Cardiac muscle cell (in vitro differentiated cells and primary cell): ENCODE measurements around the gene UEVLD. TPM values are rescaled to one million over a fixed set of nuclear protein-coding genes. Genes with fewer than 3 reads are reported as not detected.

Experiments used
- DNase-seq, 2 donors: peaks; one replicate each; pipeline versions ENCODE4 v3.0.0 to v3.0.0-alpha.2; 2010 to 2017; ENCODE audit warnings: low read depth in 1 of 2, low spot score in 1 of 2
- H3K27ac ChIP-seq: fragments of 200-600 bp; sonication (generic); 2 replicates; pipeline ENCODE4 v1.5.1; 2016
- H3K27me3 ChIP-seq: fragments of 200-600 bp; sonication (generic); 2 replicates; pipeline ENCODE4 v1.6.0; 2016; ENCODE audit warnings: control low read depth
- H3K36me3 ChIP-seq: fragments of 200-600 bp; sonication (generic); 2 replicates; pipeline ENCODE4 v1.5.1; 2016; ENCODE audit warnings: control low read depth
- H3K4me1 ChIP-seq: fragments of 200-600 bp; sonication (generic); 2 replicates; pipeline ENCODE4 v1.8.1; 2017; ENCODE audit warnings: low read depth, mild to moderate bottlenecking, mixed run types
- H3K4me3 ChIP-seq: fragments of 200-600 bp; sonication (generic); 2 replicates; pipeline ENCODE4 v1.5.1; 2016; ENCODE audit warnings: mild to moderate bottlenecking
- H3K9me3 ChIP-seq: fragments of 200-600 bp; sonication (generic); 2 replicates; pipeline ENCODE4 v1.5.1; 2017; ENCODE audit warnings: low read depth, mild to moderate bottlenecking, control low read depth
- polyA plus RNA-seq: library from polyadenylated mRNA; unstranded; fragments of >200 nt; fragmentation: Nextera tagmentation; extraction: Ambion mirVana; gene quantifications from 2 replicates; pipeline ENCODE4 v1.2.1, GENCODE V29; 2016
- total RNA-seq: library from RNA; depleted of rRNA; stranded (reverse); fragments of >200 nt; gene quantifications from 2 replicates; pipeline ENCODE4 v1.2.3, GENCODE V29; 2016
- TF ChIP-seq, protein P1 (sequence below): IDR thresholded peaks from 2 replicates; pipeline ENCODE4 v1.5.1; 2012; ENCODE audit warnings: low read depth, mild to moderate bottlenecking, low read length

Gene UEVLD
- 6.3 and 13.1 TPM in 2 replicates for total RNA-seq
- polyA plus RNA-seq, result 9.4 and 18.6 TPM in 2 replicates

DNA sequence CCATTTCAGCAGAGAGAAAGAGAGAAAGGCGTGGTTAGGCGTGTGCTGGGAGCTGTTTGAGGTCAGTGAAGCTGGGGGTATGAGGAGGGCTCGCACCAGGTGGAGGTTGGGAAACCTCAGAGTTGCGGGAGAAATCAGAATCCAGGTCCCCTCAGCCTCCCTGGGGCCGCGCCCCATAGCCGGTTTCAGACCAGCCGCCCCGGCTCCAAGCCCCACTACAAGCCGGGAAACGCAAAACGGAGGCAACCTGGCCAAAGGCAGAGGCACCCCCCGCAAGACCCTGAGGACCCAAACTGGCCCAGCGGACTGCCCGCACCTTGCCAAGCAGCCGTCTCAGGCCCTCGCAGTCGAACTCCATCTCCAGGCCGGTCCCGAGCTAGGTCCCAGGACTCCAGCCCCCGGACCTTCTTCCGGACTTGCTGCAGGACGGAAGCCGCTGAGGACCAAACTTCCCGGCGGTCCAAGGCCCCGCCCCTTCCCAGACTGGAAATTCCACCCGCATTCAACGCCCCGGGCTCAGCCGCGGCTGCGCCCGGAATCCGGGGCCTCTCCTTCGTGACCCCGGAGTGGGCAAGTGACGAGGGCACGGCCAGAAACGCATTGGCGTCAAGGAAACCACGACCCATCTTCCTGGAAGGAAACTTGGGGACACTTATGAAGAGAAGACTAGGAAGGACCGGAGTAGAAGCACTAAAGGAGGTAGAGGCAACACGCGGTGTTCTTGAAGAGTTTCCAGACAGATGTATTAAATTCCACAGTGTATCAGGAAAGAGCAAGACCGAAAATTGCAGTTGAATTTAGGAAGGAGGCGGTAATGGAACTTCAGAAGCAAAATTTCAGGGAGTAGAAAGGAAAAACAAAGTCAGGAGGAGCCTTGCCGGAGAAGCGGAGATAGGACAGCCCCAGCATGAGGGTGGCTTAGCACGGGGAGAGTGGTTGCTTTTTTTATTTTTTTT is at the start of gene UEVLD:
Gene UEVLD (minus strand): TSS at position 438 of the 956 bp plus-strand sequence. CDS start 80 bp downstream, at position 358.
- peak; percentile 93 for DNase-seq
- Histone ChIP-seq H3K4me1 (peaks cover 6% of the 10 kb centered on the region), H3K27ac (peak within 1 kb of the TSS; percentile 76), H3K36me3 (no peaks in the 10 kb centered on the region), H3K27me3 (no peaks in the 10 kb centered on the region), H3K9me3 (no peaks in the 10 kb centered on the region), H3K4me3 (peak within 1 kb of the TSS; percentile 83)
- TF ChIP-seq, protein P1, sequence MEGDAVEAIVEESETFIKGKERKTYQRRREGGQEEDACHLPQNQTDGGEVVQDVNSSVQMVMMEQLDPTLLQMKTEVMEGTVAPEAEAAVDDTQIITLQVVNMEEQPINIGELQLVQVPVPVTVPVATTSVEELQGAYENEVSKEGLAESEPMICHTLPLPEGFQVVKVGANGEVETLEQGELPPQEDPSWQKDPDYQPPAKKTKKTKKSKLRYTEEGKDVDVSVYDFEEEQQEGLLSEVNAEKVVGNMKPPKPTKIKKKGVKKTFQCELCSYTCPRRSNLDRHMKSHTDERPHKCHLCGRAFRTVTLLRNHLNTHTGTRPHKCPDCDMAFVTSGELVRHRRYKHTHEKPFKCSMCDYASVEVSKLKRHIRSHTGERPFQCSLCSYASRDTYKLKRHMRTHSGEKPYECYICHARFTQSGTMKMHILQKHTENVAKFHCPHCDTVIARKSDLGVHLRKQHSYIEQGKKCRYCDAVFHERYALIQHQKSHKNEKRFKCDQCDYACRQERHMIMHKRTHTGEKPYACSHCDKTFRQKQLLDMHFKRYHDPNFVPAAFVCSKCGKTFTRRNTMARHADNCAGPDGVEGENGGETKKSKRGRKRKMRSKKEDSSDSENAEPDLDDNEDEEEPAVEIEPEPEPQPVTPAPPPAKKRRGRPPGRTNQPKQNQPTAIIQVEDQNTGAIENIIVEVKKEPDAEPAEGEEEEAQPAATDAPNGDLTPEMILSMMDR, result no peak

DNA sequence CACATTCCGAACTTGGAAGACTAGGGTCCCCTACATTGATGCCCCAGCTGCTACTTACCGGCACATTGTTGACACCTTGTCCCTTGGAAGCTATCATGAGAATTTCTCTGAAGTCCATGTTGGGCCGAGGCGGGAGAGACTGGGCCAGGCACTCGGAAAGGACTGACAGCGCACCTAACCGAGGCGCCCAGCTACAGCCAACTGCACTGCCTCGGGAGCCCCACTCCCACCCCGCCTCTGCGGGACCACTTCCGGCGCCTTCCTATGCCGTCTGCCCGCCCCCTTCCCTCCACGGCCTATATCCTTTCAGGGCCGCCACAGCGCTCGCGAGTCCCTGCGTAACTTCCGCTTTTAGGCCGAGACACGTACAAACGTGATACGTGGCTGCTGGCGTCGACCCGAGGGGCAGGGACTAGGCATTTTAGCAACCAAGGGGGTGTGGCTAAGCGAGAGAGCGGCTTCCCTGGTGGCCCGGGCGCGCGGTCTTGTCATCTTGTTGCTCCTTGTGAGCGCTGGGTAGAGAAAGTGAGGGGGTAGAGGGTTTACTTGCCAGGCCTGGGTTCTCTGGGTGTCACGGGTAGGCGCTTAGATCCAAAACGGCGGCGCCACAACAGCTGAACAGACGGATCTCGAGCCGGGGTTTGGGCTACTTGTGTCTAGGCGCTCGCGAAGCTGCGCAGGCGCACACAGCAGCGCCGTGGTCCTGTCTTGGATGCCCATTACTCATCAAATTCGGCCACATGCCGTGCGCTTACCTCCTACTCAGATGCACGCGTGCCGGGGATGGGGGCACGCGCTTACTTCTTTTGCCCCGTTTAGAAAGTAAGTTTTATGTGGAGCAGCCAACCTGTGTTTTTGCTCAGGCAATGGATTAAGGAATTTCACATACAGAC is 45.9 kb upstream of the UEVLD start, which contains the start of gene SPTY2D1:
Gene SPTY2D1 (minus strand): TSS at position 203 of the 893 bp plus-strand sequence. CDS start 85 bp downstream, at position 118.
- Histone ChIP-seq H3K27ac (peak within 1 kb of the TSS; percentile 97), H3K4me3 (peak within 1 kb of the TSS; percentile 91), H3K9me3 (no peaks in the 10 kb centered on the region), H3K27me3 (peaks cover 4% of the 10 kb centered on the region), H3K4me1 (peaks cover 7% of the 10 kb centered on the region), H3K36me3 (no peaks in the 10 kb centered on the region)
- DNase-seq, result peak; percentile 100
- TF ChIP-seq, protein P1, result no peak

DNA sequence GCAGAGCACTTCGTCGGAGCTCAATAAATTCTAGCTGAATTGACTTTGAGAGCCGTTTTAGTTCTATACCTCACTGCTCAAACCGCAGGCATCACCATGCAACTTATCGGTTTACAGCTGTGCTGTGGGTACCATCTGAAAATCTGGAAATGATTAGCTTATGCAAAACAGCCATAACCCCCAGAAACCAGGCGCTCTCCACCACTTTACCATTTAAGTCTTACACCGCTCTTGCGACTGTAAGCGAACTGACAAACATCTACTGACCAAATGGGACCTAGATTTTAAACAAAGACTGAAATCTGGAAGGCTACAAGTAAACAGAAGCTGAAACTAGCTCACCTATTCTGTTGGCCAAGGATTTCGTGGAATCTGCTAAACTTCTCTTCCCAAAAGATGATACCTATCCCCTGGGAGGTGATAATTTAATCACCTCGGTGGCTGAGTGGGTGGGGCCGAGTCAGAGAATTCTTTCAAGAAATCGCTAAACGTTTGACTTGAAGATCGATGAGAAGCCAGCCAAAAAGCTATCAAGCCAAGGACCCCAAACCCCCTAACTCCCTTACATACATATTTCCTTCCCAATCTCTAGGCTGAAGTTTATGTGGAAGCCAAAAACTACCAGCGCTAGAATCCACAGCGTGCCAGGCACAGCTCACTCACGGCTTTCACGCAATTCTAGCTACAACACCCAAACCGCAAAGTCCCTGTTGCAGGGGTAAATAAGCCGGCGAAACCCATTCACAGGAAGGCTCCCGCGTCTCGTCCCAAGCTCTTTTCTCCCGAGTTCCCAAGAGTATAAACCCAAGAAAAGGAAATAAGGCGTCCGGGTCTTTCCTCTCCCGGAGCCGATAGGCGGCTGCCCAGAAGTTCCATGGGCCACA is 45.0 kb upstream of the UEVLD start:
- TF ChIP-seq, protein P1, result no peak
- Histone ChIP-seq H3K4me3 (peak overlapping the region; percentile 91), H3K9me3 (no peaks in the 10 kb centered on the region), H3K27me3 (peaks cover 4% of the 10 kb centered on the region), H3K36me3 (no peaks in the 10 kb centered on the region), H3K4me1 (peaks cover 7% of the 10 kb centered on the region), H3K27ac (peak overlapping the region; percentile 86)
- DNase-seq, result peak in 1 of 2 donors; percentile 13

- H3K4me1 ChIP-seq, result peaks cover 7% of the 10 kb centered on the region
- peak overlapping the region; percentile 91 for H3K4me3 ChIP-seq
- H3K36me3 ChIP-seq, result no peaks in the 10 kb centered on the region
- no peak for DNase-seq
- TF ChIP-seq, protein P1, result no peak
- peaks cover 4% of the 10 kb centered on the region for H3K27me3 ChIP-seq
- no peaks in the 10 kb centered on the region for H3K9me3 ChIP-seq
- H3K27ac ChIP-seq, result no peak overlapping the region
These were observed 44.3 kb upstream of the UEVLD start for GRCh38 chr11:18632841-18633240.
